H54 (cell line): ENCODE results near the gene SDC3.

Experiments used
- DNase-seq: peaks from one replicate; pipeline ENCODE4 v3.0.0; 2011; ENCODE audit warnings: low spot score, mixed read lengths; ENCODE audit not compliant: insufficient read length
- FAIRE-seq: peaks from 3 replicates; lab custom pipeline; 2011; peaks lifted over from hg19 to GRCh38; lab: Jason Lieb, UNC
- POLR2A ChIP-seq: IDR thresholded peaks from 2 replicates; pipeline ENCODE4 v1.6.1; 2011; ENCODE audit warnings: low read depth, mild to moderate bottlenecking, low read length

SDC3 gene

DNA sequence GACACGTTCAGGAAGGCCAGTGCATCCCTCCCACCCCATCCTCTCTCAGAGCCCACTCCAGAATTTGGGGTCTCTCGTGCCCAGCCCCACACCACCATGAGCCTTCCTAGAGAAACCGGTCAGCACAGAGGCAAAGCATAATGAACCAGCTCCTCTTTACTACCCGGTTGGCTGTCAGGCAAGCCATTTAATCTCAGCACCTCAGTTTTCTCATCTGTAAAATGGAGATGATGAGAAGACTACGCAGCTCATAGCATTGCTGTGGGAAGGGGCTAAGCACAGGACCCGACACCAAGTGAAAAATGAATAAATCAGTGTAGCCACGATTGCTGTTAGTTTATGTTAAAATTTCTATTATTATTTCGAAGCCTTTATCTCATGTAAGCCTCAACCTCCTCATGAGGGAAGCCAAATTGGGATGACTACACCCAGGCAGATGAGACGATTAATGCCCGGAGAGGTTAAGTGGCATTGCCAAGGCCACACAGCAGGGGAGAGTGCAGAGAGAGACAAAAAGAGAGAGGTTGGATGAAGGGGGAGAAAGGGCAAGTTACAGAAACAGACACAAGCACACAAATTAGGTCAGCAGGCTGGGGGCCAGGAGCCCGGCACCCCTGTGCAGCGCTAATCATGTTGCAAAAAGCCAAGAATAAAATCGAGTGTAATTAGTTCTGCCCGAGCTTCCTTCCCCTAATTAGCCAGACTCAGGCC lies 25.7 kb downstream of the SDC3 start:
- no peak for TF ChIP-seq POLR2A
- FAIRE-seq (no peak), DNase-seq (no peak)

DNA sequence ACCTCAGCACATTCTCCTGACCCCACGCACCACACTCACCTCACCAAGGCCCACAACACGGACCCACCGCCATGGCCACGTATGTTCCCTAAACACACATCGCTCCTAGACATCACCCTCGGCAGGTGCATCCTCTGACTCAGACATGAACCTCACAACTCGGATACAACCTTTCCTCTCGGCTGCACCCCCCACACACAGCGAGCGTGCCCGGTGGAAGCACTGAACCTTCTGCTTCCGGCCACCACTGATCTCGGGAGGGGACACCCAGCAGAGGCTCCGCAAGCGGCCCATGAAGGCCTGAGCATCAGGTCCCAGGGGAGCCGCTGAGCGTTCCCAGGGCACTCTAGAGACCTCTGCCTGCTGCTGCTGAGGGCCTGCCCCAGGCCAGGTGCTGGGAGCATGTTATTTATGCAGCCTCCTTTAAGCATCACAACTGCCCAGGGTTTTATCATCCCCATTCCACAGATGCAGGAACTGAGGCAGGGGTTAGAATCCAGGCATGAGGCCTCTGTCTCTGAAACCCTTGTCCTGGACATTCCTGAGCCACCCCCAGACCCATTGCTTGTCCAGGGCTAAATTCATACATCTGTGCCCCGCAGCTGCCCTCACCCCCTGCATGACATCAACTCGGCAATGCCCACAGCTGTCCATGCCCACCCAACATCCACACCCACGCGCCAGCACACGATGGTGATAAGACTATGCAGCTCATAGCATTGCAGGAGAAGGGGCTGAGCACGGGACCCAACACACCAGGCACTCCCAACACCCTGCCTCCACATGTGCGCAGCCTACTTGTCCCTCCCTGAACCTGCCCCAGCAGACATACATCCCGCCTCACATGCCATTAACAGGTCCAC lies 27.0 kb downstream of the SDC3 start:
- no peak for TF ChIP-seq POLR2A
- DNase-seq, result no peak
- no peak for FAIRE-seq

DNA sequence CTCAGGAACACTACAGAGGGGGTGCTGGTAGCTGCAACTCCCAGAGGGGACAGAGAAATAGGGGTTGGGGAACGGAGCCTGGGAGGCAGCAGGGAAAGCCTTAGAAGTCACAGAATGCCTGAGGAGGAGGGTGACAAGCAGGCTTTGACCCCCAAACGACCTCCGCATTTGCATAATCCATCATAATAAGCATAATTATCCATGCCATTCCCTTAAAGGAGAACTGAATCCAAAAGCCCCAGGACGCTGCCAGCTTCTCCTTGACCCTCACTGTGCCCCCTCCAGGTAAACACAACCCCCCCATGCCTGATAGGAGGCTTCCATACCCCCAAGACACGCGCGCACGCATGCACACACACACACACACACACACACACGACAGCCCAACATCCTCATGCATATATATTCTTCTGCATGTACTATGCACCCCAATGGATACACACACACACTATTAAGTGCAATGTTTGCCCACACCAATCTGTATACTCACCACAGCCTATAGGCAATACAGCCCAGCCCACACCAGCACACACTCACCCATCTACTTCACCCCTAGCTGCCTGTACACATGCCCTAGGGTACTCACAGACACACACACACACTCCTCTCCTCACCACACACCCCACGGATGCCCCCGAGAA lies 27.8 kb downstream of the SDC3 start:
- TF ChIP-seq POLR2A, result no peak
- DNase-seq (no peak), FAIRE-seq (no peak)

DNA sequence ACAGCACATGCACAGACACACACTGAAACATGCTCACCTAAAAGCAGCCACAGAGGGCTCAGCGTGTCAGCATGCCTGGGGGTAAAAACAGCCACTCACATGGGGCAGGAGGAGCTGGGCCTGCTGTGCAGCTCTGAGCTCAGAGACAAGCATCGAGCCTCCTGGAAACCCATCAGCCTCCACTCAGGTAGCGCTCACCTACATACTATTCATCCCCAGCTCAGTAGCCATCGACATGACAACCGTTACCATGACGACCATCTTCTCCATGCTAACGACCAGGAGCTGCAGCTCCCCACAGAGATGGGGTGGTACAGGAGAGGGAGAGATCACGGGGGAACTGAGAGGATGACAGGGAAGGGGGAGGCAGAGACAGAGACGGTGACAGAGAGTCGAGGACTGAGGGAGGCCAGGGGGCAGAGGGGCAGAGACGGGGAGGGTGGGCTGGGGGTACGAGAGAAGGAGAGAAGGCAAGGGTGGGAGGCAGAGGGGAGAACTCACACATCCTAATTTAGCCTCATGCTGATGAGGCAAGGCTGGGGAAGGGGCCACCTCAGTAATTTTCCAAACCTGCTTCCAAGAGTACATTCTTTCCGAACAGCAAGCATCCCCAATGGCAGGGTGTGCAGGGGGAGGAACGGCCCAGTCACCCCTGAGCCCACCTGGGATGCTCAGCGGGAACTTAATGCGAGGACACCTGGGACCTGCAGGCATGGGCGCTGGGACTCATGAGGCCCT lies 28.4 kb downstream of the SDC3 start:
- DNase-seq (no peak), FAIRE-seq (no peak)
- TF ChIP-seq POLR2A, result no peak

DNA sequence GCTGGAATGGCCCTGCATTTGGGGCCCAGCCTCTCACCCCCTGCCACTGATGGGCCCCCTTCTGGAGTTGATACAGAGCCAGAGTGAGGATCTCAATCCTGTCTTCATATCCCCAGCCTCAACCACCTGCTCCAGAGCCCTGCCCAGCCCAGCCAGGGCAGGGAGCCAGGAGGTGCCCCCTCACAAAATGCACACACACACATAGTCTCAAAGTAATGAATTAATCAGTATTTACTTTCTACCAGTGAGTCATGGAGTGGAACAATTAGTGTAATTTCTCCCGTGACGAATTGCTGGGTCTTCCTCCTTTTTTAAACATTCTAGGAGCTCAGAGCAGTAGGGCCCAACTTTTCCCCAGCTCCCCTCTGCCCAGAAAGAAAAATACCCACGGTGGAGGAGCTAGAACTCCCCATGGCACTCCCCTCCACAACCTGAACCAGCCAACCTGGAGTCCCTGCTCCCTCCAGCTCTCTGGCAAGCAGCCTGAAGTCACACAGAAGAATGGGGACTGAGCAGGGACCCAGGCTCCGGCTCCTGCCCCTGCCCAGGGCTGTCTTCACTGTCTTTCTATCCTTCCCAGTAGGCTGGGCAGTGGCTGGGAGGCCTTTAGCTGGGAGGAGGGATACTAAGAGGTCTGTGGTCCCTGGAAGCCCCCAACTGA lies 29.3 kb downstream of the SDC3 start:
- TF ChIP-seq POLR2A, result no peak
- FAIRE-seq (no peak), DNase-seq (no peak)

DNA sequence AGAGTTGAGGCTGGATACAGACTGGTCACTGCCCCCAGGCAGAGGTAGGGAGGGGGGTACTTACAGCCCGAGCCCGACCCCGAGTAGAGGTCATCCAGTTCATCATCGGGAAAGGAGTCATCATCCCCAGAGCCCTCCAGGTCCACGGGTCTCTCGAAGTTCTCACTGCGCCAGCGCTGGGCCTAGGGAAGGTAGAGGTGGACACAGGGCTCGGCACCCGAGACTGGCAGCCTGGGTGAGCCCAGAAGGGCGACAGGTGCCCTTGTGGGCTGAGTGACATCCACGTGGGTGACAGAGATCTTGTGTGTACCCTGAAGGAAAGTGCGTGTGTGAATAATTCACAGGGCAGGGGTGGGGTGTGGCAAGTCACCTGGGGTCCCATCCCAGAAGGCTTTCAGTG lies 30.0 kb downstream of the SDC3 start:
- no peak for FAIRE-seq
- no peak for DNase-seq
- no peak for TF ChIP-seq POLR2A

DNA sequence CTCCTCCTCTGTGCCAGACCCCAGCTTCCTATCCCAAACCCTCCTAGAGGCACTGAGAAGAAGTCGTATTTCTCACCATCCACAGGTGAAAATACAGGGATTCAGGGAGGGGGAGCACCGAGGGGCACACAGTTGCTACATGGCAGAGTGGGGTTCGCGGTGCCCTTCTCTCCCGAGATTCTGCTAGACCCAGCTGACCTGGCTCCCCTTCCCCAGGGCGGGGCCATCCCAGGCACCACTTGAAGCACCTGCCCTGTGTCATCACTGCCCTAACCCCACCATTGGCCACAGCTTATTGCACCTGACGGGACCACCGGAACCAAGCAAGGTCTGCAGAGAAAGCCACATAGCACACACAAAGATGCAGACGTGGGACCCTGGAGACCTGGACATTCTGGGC lies 30.5 kb downstream of the SDC3 start:
- DNase-seq (no peak), FAIRE-seq (no peak)
- TF ChIP-seq POLR2A, result no peak

DNA sequence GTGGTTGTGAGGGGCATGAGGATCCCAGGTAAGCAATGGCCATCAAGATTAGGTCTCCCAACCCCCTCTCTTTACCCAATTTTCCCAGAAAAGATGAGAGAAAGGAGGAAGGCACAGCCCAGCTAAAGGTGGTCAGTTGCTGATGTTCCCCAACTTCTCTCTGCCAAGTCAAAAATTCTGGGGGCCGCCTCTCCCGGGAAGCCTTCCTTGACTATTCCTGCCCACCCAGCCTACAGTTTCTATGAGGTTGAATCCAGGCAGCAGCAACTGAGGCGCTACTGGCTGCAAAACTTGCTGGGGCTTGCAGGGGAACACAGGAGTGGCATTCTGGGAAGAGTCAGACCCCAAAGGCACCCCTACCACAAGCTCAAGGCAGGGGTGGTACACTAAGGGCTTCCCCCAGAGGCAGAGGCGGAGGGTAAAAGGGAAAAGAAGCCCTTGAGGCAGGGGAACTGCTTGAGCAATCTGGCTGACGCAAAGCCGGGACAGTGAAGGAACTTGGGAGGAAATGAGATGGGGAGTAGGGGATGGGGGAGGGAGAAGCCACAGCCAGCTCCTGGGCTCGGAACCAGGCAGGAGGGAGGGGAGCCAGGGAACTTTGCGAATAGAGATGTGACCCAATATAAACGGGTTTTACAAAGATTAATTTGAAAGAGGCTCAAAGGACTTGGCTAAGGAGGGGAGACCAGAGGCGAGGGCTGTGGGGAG lies 31.2 kb downstream of the SDC3 start:
- DNase-seq (no peak), FAIRE-seq (no peak)
- no peak for TF ChIP-seq POLR2A

DNA sequence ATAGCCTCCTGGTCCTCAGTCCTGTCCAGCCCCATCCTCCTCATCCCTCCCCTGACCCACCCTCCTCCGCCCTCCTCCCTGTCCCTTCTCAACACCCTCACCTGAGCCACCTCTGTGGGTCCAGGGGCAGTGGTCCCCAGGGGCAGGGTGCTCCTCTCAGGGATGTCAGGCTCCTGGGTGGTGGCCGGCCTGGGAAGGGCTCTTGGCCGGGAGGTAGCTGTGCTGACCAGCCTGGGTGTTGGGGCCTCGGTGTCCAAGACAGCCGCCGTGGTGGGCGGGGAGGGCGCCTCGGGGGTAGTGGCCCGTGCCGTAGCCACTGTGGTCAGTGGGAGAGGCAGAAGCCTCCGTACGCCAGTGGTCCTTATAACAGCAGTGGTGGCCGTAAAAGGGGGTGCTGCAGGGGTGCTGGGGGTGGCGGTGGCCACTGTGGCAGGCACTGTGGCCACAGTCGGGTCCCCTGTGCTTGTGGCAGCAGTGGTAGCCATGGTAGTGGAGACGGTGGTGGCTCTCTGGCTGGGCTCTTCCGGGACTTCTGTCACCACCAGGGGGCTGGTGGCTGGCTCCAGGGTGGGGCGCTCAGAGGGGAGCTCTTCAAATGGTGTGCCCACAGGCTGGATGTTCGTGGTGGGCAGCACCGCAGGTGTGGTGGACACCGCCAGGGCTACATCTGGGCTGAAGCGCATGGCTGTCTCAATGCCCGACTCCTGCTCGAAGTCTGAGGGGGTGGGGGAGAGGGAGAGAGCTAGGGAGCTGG lies 31.9 kb downstream of the SDC3 start:
- no peak for DNase-seq
- no peak for TF ChIP-seq POLR2A
- FAIRE-seq, result no peak

DNA sequence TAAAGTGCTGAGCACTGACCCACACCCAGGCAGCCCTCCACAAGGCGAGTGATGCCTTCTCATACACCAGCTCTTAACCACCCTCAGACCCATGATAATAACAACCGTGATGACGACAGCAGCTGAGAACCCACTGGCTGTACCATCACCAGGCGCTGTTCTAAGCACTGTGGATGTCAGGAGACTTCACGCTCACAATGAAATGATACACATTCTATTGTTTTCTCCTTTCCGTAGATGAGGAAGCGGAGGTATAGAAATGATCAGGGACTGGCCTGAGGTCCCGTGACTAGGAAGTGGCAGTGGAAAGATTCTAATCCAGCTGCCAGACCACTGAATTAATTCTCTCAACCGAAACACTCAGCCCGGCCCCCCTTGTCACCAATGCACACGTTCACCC lies 32.6 kb downstream of the SDC3 start:
- FAIRE-seq (no peak), DNase-seq (no peak)
- TF ChIP-seq POLR2A, result no peak

DNA sequence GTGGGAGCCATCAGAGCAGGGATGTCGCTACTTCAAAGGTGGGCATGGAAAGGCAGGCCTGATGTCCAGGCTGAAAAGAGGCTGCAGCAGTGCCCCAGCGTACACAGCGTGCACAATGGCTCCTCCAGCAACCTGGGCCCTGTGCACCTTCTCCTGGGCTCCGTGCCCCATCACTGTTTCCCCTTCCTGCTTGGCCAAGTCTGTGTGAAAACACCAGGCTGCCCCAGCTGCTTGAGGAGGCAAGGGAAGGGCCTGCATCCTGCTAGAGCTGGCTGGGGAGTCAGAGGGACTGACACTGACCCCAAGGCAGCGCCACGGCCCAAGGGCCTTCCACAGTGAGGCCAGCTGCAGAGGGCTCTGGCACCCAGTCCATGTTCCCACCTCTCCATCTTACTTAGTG lies 33.4 kb downstream of the SDC3 start:
- no peak for FAIRE-seq
- no peak for TF ChIP-seq POLR2A

DNA sequence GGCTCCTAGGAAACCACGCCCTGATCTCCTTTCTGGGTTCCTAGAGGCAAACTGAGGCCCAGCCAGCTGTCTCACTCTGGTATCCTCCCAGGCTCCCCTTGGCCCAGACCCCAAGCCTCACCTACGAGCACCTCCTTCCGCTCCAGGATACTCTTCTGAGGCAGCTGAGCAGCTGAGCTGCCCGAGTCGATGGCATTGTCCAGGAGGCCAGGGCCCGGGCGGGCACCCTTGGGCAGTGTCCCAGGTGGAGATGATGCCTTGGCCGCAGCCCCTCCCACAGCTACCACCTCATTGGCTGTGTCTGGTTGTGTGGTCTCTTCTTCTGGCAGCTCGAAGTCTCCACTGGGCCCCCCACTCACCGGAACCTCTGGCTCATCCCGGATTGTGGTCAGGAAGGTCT lies 34.4 kb downstream of the SDC3 start:
- FAIRE-seq (no peak), DNase-seq (no peak)
- TF ChIP-seq POLR2A, result no peak

More for the DNA sequence above, 33.4 kb downstream of the SDC3 start:
- no peak for DNase-seq
